HCT116 (cell line): ENCODE data around the gene ZCCHC17. TPM values are rescaled to one million over a fixed set of nuclear protein-coding genes. Genes with fewer than 3 reads are reported as not detected.

Source experiments
- ATAC-seq: fragments of 200-7000 bp; cut with Tn5 transposase; 2 replicates; pipeline ENCODE4 v1.9.1; 2020; ENCODE audit warnings: mild to moderate bottlenecking, moderate library complexity
- BruUV-seq: library from RNA; stranded (reverse); fragments of 400-500 nt; replicated peaks from 2 replicates; lab custom pipeline; 2021; lab: Mats Ljungman, UMichigan
- CTCF ChIA-PET: fragments of 300-600 bp; sonication (Branson Sonifier 250); formaldehyde crosslinking; loops from one replicate; lab custom pipeline; 2021; ENCODE audit warnings: antibody characterized with exemption; lab: Charles Lee
- POLR2A ChIA-PET: fragments of 300-600, 350-600 bp; sonication (Branson Sonifier 250); formaldehyde crosslinking; loops from one replicate; lab custom pipeline; 2021; ENCODE audit warnings: antibody characterized with exemption; lab: Charles Lee
- RAD21 ChIA-PET, 2 experiments: fragments of 300-600 bp; sonication (Branson Sonifier 250); formaldehyde crosslinking; loops; one replicate each; lab custom pipeline; 2023; ENCODE audit warnings: low total read pairs in 2 of 2; ENCODE audit not compliant: uncharacterized antibody in 2 of 2, unreplicated experiment in 2 of 2, low non-redundant PET in 1 of 2; lab: Charles Lee
- DNase-seq: peaks from one replicate; pipeline ENCODE4 v3.0.0-alpha.2; 2010; ENCODE audit warnings: low read depth, low spot score
- H2AFZ ChIP-seq: fragments of 200-600 bp; shearing (Covaris generic), sonication (generic); 2 replicates; pipeline ENCODE4 v1.6.1; 2017; ENCODE audit warnings: low read depth, mixed run types, mixed read lengths, antibody characterized with exemption, low read length; ENCODE audit not compliant: poor library complexity, severe bottlenecking
- H3K27ac ChIP-seq: 2 replicates; pipeline ENCODE4 v1.5.1; 2012; ENCODE audit warnings: low read depth, low read length
- H3K27me3 ChIP-seq: fragments of 200-600 bp; sonication (generic); 2 replicates; pipeline ENCODE4 v1.6.1; 2016; ENCODE audit warnings: mixed run types, low read length, mixed read lengths; ENCODE audit not compliant: insufficient read depth
- H3K36me3 ChIP-seq, 2 experiments: fragments of 200-500 bp in 1 of 2; fragments of 200-600 bp in 1 of 2; sonication (Bioruptor generic) in 1 of 2; sonication (generic) in 1 of 2; 2 replicates each; pipeline versions ENCODE4 v1.5.1 to v1.6.1; 2014 to 2016; ENCODE audit warnings: low read length in 2 of 2, inconsistent platforms in 1 of 2, mixed read lengths in 1 of 2, mixed run types in 1 of 2; ENCODE audit not compliant: insufficient read depth in 2 of 2, control insufficient read depth in 1 of 2
- H3K4me1 ChIP-seq, 2 experiments: fragments of 200-600 bp in 1 of 2; sonication (generic) in 1 of 2; 2 replicates each; pipeline versions ENCODE4 v1.5.1 to v1.6.1; 2012 to 2017; ENCODE audit warnings: low read length in 2 of 2, inconsistent platforms in 1 of 2, mild to moderate bottlenecking in 1 of 2, mixed read lengths in 1 of 2, mixed run types in 1 of 2, moderate library complexity in 1 of 2; ENCODE audit not compliant: insufficient read depth in 2 of 2, control insufficient read depth in 1 of 2
- H3K4me2 ChIP-seq: fragments of 200-600 bp; sonication (generic); 2 replicates; pipeline ENCODE4 v1.6.1; 2017; ENCODE audit warnings: mixed run types, low read length, mixed read lengths
- H3K4me3 ChIP-seq, 2 experiments: fragments of 200-600 bp in 1 of 2; sonication (generic) in 1 of 2; replicated peaks in 1 of 2; 2 replicates each; pipeline ENCODE4 v1.5.1; 2011 to 2016; ENCODE audit warnings: low read length in 2 of 2, control low read depth in 1 of 2, low read depth in 1 of 2, mild to moderate bottlenecking in 1 of 2, mixed read lengths in 1 of 2, mixed run types in 1 of 2
- H3K79me2 ChIP-seq: fragments of 200-600 bp; sonication (generic); 2 replicates; pipeline ENCODE4 v1.6.1; 2017; ENCODE audit warnings: mild to moderate bottlenecking, mixed run types, low read length, moderate library complexity, mixed read lengths; ENCODE audit not compliant: insufficient read depth
- H3K9ac ChIP-seq: fragments of 200-600 bp; sonication (generic); 2 replicates; pipeline ENCODE4 v1.6.1; 2016; ENCODE audit warnings: low read length, mixed read lengths
- H3K9me2 ChIP-seq: fragments of 200-600 bp; sonication (generic), shearing (Covaris generic); 2 replicates; pipeline ENCODE4 v1.6.1; 2017; ENCODE audit warnings: mixed run types, mild to moderate bottlenecking, moderate library complexity; ENCODE audit not compliant: insufficient read depth
- H3K9me3 ChIP-seq, 2 experiments: fragments of 200-500 bp in 1 of 2; fragments of 200-600 bp in 1 of 2; sonication (Bioruptor generic) in 1 of 2; sonication (generic) in 1 of 2; 2 replicates each; pipeline ENCODE4 v1.6.1; 2014 to 2017; ENCODE audit warnings: low read length in 2 of 2, mixed read lengths in 2 of 2, inconsistent platforms in 1 of 2, low read depth in 1 of 2, mild to moderate bottlenecking in 1 of 2, mixed run types in 1 of 2, moderate library complexity in 1 of 2; ENCODE audit not compliant: control insufficient read depth in 1 of 2, insufficient read depth in 1 of 2
- H4K20me1 ChIP-seq: fragments of 200-600 bp; sonication (generic), shearing (Covaris generic); 2 replicates; pipeline ENCODE4 v1.6.1; 2017; ENCODE audit warnings: mixed run types, mild to moderate bottlenecking, moderate library complexity; ENCODE audit not compliant: insufficient read depth
- ATF3 ChIP-seq: IDR thresholded peaks from 2 replicates; pipeline ENCODE4 v1.6.1; 2012
- CBX3 ChIP-seq: IDR thresholded peaks from 2 replicates; pipeline ENCODE4 v1.6.1; 2012; ENCODE audit warnings: low read depth
- CEBPB ChIP-seq: IDR thresholded peaks from 2 replicates; pipeline ENCODE4 v1.6.1; 2012; ENCODE audit warnings: low read depth
- EGR1 ChIP-seq: IDR thresholded peaks from 2 replicates; pipeline ENCODE4 v1.6.1; 2012; ENCODE audit warnings: low read depth
- ELF1 ChIP-seq: IDR thresholded peaks from 2 replicates; pipeline ENCODE4 v1.6.1; 2012; ENCODE audit warnings: low read depth, borderline replicate concordance
- EZH2 ChIP-seq: fragments of 200-600 bp; sonication (generic); IDR thresholded peaks from 2 replicates; pipeline ENCODE4 v1.6.1; 2017; ENCODE audit warnings: antibody characterized with exemption, mixed run types
- FOSL1 ChIP-seq: IDR thresholded peaks from 2 replicates; pipeline ENCODE4 v1.6.1; 2012; ENCODE audit warnings: low read depth
- POLR2AphosphoS5 ChIP-seq: IDR thresholded peaks from 2 replicates; pipeline ENCODE4 v1.6.1; 2011; ENCODE audit warnings: mild to moderate bottlenecking, low read depth, low read length, moderate library complexity
- RAD21 ChIP-seq: IDR thresholded peaks from 2 replicates; pipeline ENCODE4 v1.6.1; 2012; ENCODE audit warnings: low read depth, mild to moderate bottlenecking
- REST ChIP-seq: IDR thresholded peaks from 2 replicates; pipeline ENCODE4 v1.6.1; 2012; ENCODE audit warnings: low read depth
- SRF ChIP-seq: IDR thresholded peaks from 2 replicates; pipeline ENCODE4 v1.6.1; 2012; ENCODE audit warnings: low read depth
- TCF7L2 ChIP-seq: IDR thresholded peaks from 2 replicates; pipeline ENCODE4 v1.7.0; 2011; ENCODE audit warnings: borderline replicate concordance, inconsistent platforms; ENCODE audit not compliant: insufficient read depth, insufficient read length; ENCODE audit errors: extremely low read depth
- YY1 ChIP-seq: IDR thresholded peaks from 2 replicates; pipeline ENCODE4 v1.6.1; 2011; ENCODE audit warnings: low read length, low read depth, moderate library complexity, mild to moderate bottlenecking; ENCODE audit not compliant: insufficient replicate concordance; ENCODE audit errors: extremely low read depth
- ZNF274 ChIP-seq: fragments of 200-500 bp; sonication (Bioruptor generic); IDR thresholded peaks from 2 replicates; pipeline ENCODE4 v1.6.1; 2014; ENCODE audit warnings: mild to moderate bottlenecking, low read depth, low read length, inconsistent platforms
- intact Hi-C: fragments of 100-400 bp; cut with micrococcal nuclease; formaldehyde crosslinking; loops from 2 replicates; pipeline ENCODE4 v1.10.0; 2022
- total RNA-seq: library from RNA; stranded (reverse); gene quantifications from one replicate; pipeline ENCODE4 v1.2.1, GENCODE V29; 2021; ENCODE audit not compliant: unreplicated experiment

The ZCCHC17 gene
- total RNA-seq, 1 experiment from 2014 or later = 27.8 TPM

- Histone ChIP-seq H2AFZ (no peak overlapping the region), H4K20me1 (no peaks in the 10 kb centered on the region), H3K36me3 (0 out of 4 replicates have a peak, but pooled peaks cover 0 to 5% of the 10 kb centered on the region in 2 experiments), H3K27me3 (no peaks in the 10 kb centered on the region), H3K79me2 (no peaks in the 10 kb centered on the region), H3K9me3 (no peaks in the 10 kb centered on the region), H3K4me1 (no peaks in the 10 kb centered on the region)
- ChIA-PET CTCF (no interaction called here), POLR2A (no interaction called here), RAD21 (no interaction called here)
- no peak for TF ChIP-seq FOSL1
- no peak for TF ChIP-seq ELF1
- no peak for TF ChIP-seq EZH2
- TF ChIP-seq REST = no peak
- no peak for TF ChIP-seq CBX3
- no peak for TF ChIP-seq TCF7L2
- TF ChIP-seq SRF = no peak
- no peak for TF ChIP-seq ATF3
- no peak for TF ChIP-seq YY1
- TF ChIP-seq POLR2AphosphoS5 = no peak
- no peak for TF ChIP-seq EGR1
- TF ChIP-seq ZNF274 = no peak
- TF ChIP-seq RAD21 = no peak
- TF ChIP-seq CEBPB = no peak
- TF ChIP-seq, all 23 proteins: peak for 0
- H3K4me3 ChIP-seq = no peak overlapping the region
- ATAC-seq = no peak
- intact Hi-C loops = no loop called here
- no TSS peak for BruUV-seq
- no peak for DNase-seq
- no peak overlapping the region for H3K9ac ChIP-seq
- no peaks in the 10 kb centered on the region for H3K9me2 ChIP-seq
- no peak overlapping the region for H3K4me2 ChIP-seq
- H3K27ac ChIP-seq = no peak overlapping the region
Observed at GRCh38 chr1:31324992-31325391, 28.2 kb downstream of the ZCCHC17 start.
